T-helper 2 cell treated with Interferon-gamma antibody and Interleukin-4, amounts not matched to agents 100 ng/mL and 5 ng/mL, for 36 hours (primary cell): ENCODE data around the gene CDR2L. TPM values are rescaled to one million over a fixed set of nuclear protein-coding genes. Genes with fewer than 3 reads are reported as not detected.
"Not testable (repeated sequence)": the region's sequence is repeated elsewhere in the genome, so short reads cannot be mapped to it uniquely, and the experiment has no call there.

ENCODE experiments used
- intact Hi-C: fragments of 100-400 bp; cut with micrococcal nuclease; formaldehyde crosslinking; loops from one replicate; pipeline ENCODE4 v1.15.1; 2023
- total RNA-seq: library from RNA; stranded (reverse); gene quantifications from 2 replicates; pipeline ENCODE4 v1.2.3, GENCODE V29; 2022

The CDR2L gene
- total RNA-seq, 1 donor from 2014 or later: 0.73 TPM

DNA sequence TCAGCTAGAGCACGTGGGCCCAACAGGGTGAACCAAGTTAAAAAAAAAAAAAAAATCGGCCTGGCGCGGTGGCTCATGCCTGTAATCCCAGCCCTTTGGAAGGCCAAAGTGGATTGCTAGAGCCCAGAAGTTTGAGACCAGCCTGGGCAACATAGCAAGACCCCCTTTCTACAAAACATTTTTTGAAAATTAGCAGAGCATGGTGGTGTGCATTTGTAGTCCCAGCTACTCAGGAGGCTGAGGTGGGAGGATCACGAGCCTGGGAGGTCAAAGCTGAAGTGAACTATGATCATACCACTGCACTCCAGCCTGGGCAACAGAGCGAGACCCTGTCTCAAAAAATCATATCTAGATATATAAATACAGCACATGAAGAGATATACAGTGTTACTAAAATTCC lies 18.7 kb downstream of the CDR2L start:
- intact Hi-C loops: not testable (repeated sequence)

- intact Hi-C loops: no loop called here
Observed at GRCh38 chr17:75006653-75007052, 19.2 kb downstream of the CDR2L start.

DNA sequence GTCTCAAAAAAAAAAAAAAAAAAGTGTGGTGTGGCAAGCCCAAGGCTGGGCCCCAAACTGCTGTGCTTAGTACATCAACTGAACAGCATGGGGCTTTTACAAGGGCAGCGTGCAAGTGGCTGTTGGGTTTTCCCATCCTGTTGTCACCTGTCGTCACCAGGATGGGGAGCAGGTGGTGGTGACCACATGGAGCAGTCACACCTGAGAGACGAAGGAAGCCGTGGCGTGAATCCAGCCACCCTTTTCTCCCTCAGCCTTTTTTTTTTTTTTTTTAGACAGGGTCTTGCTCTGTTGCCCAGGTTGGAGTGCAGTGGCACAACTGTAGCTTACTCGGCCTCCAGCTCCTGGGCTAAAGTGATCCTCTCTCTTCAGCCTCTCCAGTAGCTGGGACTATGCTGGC lies 20.9 kb downstream of the CDR2L start:
- intact Hi-C loops: no loop called here

- intact Hi-C loops: no loop called here
Observed at GRCh38 chr17:75009139-75009724, 21.8 kb downstream of the CDR2L start.

DNA sequence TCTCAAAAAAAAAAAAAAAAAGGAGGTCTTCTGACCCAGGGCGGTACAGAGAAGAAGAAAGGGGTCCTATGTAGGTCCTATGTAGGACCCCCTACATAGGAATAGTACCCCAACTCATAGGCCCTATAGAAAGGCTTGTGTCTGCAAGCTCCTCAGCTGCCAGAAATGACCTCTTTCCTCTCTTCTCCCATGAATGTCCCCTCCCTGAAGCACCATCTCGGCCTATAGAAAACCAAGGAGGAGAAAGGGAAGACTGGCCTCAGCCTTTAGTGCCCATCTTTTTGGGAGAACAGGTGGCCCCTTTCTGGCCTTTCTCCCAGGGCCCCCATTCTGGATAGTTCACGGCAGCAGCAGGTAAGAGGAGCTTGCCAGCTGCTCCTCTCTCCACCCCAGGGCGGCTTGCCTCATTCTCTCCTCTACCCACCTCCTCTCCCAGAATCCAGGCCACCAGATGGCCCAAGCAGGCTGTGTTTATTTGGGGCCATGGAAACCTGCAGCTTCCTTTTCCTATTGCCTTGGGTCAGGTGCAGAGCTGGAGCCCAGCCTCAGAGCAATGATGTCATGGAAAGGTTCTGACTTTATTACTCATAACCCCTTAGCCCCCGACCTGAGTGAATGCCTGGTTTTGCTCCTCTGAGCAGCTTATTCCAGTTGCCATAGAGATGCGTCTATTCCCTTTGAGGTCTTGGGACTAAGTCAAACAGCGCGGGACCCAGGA lies 23.4 kb downstream of the CDR2L start:
- intact Hi-C loops: loop anchor here (5.0 kb wide), 1 partner anchor 39 kb away; the partner anchor contains the start of gene HID1

GRCh38 chr17:75011401-75012095 lies 24.1 kb downstream of the CDR2L start:
- intact Hi-C loops: loop anchor here (1.0 to 5.0 kb wide), 3 partner anchors 22 to 39 kb away; partner anchors contain the start of genes CDR2L and HID1

GRCh38 chr17:75012096-75012345 lies 24.6 kb downstream of the CDR2L start:
- intact Hi-C loops: loop anchor here (1.0 to 5.0 kb wide), 3 partner anchors 21 to 40 kb away; partner anchors contain the start of genes CDR2L and HID1

GRCh38 chr17:75012346-75013091 lies 25.1 kb downstream of the CDR2L start, which contains the start of gene MRPL58:
Gene MRPL58 (plus strand): TSS chr17:75012670. CDS start chr17:75012687, 17 bp downstream.
- intact Hi-C loops: loop anchor here (1.0 to 5.0 kb wide), 3 partner anchors 21 to 40 kb away; partner anchors contain the start of genes CDR2L and HID1

DNA sequence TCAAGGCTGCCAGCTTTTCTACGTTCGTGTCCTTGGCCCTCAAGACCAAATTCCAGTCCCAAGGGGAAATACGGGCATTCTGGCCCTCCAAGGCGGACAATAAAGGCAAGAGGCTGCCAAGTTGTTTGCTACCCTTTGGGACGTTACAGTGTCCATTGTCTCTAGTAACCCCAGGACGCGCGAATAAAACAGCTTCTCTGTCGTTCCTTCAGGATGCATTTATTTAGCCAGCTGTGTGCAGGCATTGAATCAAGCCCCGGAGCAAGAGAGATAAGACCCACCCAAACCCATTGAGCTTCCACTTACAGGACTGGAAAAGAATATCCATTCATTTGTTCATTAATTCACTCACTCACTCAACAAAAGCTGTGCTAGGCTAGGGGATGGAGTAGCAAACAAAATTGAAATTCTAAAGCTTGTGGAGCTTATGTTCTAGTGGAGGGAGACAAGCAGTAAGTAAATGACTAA lies 25.7 kb downstream of the CDR2L start:
- intact Hi-C loops: loop anchor here (2.0 to 5.0 kb wide), 2 partner anchors 26 to 41 kb away; partner anchors contain the start of genes CDR2L and HID1

DNA sequence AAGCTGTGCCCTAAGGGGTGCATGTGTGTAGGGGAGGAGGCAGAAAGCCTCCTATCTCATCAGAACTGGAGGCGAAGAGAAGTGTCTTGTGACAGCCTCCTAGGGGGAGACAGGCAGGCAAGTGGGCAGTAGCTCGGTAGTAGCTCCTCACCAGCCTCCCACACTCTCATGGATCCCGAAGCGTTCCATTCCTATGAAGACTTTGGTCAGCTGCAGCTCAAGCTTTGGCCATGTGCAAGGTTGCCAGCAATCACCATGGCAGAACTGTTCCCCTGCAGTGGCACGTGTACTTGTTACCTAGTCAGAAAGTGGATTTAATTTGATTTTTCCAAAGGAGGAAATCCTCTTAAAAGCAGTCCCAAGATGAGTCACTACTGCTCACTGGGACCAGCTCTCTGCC lies 31.7 kb downstream of the CDR2L start:
- intact Hi-C loops: no loop called here

- intact Hi-C loops: no loop called here
Observed at GRCh38 chr17:75019710-75020109, 32.3 kb downstream of the CDR2L start.

DNA sequence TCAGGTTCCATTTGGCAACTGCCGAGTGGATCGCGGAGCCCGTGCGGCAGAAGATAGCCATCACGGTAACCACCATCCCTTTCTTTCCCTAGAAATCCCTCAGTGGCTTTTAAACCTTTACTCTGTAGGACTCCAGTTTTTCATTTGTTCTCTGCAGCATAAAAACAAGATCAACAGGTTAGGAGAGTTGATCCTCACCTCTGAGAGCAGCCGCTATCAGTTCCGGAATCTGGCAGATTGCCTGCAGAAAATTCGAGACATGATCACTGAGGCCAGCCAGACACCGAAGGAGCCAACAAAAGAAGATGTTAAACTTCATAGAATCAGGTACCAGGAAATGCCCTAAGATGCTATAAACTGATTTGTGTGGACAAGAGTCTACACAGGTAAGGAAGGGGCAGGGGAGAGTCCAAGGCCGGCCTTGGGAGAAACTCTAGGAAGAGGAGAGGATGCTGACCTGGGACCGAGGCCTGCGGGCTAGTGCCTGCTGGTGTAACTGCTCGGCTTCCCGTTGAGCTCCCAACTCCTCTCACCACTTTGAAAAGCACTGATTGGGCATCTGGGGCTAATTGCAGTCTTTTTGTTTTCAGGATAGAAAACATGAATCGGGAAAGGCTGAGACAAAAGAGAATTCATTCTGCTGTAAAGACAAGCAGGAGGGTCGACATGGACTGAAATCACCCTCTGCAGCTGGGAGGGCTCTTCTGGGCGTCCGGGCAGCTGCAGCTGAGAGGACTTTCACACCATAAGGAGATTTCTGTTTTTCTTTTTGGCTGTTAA lies 33.1 kb downstream of the CDR2L start:
- intact Hi-C loops: no loop called here

- intact Hi-C loops: loop anchor here (1.0 kb wide), 1 partner anchor 8 kb away; no protein-coding TSS in a partner anchor
Observed at GRCh38 chr17:75024686-75025397, 37.4 kb downstream of the CDR2L start.

DNA sequence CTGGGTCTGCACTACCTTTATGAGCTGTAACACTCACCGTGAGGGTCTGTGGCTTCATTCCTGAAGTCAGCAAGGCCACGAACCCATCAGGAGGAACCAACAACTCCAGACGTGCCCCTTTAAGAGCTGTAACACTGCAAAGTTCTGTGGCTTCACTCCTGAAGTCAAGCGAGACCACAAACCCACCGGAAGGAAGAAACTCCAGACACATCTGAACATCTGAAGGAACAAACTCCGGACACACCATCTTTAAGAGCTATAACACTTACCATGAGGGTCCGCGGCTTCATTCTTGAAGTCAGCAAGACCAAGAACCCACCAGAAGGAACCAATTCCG lies 37.9 kb downstream of the CDR2L start:
- intact Hi-C loops: loop anchor here (1.0 kb wide), 1 partner anchor 8 kb away; no protein-coding TSS in a partner anchor

DNA sequence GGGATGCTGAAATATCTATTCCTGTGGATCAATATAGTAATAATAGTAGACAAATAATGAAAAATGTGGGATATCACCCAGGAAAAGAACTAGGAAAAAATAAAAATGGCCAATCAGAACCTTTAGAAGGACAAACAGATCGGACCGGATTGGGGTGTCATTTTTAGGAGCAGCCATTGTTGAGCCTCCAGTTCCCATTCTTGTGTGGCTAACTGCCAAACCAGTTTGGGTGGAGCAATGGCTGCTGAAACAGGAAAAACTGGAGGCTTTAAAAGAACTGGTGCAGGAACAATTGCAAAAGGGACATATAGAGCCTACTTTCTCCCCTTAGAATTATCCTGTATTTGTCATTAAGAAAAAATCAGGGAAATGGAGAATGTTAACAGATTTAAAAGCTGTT lies 39.2 kb downstream of the CDR2L start:
- intact Hi-C loops: not testable (repeated sequence)

GRCh38 chr17:75030161-75030560 lies 42.7 kb downstream of the CDR2L start:
- intact Hi-C loops: no loop called here

GRCh38 chr17:75031972-75032719 lies 44.7 kb downstream of the CDR2L start:
- intact Hi-C loops: no loop called here

GRCh38 chr17:75032720-75033280 lies 45.4 kb downstream of the CDR2L start:
- intact Hi-C loops: loop anchor here (1.0 kb wide), 2 partner anchors 7 to 20 kb away; partner anchors contain the start of gene MRPL58
